ENCODE data around the gene FAM50B. TPM values are rescaled to one million over a fixed set of nuclear protein-coding genes. Genes with fewer than 3 reads are reported as not detected.

Gene FAM50B
- total and polyA plus RNA-seq, 2 donors = 5.2 to 20.6 TPM

DNA sequence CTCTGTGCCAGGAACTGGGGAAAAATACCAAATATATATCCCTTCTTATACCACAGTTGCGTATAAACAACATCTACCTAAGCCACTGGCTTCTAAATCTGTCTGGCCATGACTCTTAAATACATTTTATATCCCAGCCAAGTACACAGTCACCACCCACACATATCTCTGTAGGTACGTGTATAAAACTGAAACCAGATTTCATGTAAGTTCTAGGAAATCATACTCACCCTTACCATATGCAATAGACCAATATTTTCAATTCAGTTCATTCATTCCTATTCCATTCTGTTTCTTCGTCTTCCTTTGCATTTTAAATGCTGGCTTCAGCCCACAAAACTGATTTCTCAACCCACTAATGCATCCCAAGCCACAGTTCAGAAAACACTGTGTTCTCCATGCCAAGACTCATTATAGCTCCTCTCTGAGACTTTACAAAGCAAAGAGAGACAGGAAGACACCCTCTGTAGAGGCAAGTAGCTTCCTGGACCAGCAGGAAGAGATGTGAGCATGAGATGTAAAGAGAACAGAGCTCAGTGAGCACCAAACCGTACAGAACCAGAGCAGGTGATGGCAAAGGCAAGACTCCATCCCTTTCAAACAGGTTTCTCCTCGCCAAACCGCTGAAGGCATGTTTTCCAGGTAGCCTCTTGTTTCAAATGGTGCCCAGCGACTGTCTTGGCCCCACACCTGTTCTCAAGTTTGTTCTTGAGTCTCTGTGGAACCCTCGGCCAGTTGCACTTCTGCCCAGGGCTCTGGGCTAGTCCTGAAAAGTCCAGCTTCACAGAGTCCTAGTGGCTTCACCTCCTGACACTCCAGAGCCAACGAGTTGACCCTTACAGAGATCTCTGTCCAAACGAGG lies 18.7 kb downstream of the FAM50B start:
- no peak overlapping the region for H3K27ac ChIP-seq (ENCODE audit: low read depth)
- H3K4me1 ChIP-seq (ENCODE audit: insufficient read depth) = no peaks in the 10 kb centered on the region
- no peak overlapping the region for H3K4me3 ChIP-seq (ENCODE audit: low read depth, low read length)
- no peak for DNase-seq (ENCODE audit: extremely low spot score)
- 78% methylated on average over 10 of the region's 10 CpGs for WGBS
- no peaks in the 10 kb centered on the region for H3K36me3 ChIP-seq (ENCODE audit: insufficient read depth)

DNA sequence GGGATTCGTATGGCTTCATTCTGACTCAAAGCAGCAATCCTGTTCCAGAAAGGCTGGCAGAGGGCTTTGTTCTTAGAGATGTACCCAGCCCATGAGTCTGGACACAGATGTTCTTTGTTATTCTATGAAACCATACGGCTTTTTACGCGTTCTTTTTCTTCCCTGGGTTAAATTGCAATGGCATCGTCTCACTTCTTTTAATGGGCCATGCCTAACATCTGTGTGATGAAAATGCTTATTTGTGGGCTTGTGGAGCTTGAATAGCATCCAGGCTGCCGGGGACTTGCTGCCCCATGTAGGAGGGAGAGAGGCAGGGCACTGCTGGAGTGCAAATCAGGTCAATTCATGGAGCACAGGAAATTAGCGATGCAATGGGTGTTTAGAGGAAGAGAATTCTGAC lies 19.4 kb downstream of the FAM50B start:
- DNase-seq (ENCODE audit: extremely low spot score) = no peak
- Histone ChIP-seq H3K4me1 (ENCODE audit: insufficient read depth) (no peaks in the 10 kb centered on the region), H3K27ac (ENCODE audit: low read depth) (no peak overlapping the region), H3K36me3 (ENCODE audit: insufficient read depth) (no peaks in the 10 kb centered on the region), H3K4me3 (ENCODE audit: low read depth, low read length) (no peak overlapping the region)
- WGBS = 61% methylated on average over 7 of the region's 7 CpGs

DNA sequence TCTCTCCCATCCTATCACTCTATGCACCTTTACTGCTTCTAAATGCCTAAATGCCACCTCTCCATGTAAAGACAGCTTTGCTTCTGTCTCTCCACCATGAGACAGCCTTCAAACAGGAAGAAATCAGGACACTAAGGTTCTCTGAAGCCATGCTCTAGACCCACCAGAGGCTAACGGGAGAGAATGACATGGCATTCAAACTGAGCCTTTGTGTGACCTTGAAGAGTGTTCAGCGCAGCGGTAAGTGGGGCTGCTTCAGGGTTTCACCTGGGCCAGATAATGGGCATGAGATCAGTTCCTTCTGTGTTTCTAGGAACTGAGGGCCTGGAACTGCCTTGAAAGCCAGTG lies 20.1 kb downstream of the FAM50B start:
- no peaks in the 10 kb centered on the region for H3K4me1 ChIP-seq (ENCODE audit: insufficient read depth)
- 92% methylated on average over 3 of the region's 3 CpGs for WGBS

DNA sequence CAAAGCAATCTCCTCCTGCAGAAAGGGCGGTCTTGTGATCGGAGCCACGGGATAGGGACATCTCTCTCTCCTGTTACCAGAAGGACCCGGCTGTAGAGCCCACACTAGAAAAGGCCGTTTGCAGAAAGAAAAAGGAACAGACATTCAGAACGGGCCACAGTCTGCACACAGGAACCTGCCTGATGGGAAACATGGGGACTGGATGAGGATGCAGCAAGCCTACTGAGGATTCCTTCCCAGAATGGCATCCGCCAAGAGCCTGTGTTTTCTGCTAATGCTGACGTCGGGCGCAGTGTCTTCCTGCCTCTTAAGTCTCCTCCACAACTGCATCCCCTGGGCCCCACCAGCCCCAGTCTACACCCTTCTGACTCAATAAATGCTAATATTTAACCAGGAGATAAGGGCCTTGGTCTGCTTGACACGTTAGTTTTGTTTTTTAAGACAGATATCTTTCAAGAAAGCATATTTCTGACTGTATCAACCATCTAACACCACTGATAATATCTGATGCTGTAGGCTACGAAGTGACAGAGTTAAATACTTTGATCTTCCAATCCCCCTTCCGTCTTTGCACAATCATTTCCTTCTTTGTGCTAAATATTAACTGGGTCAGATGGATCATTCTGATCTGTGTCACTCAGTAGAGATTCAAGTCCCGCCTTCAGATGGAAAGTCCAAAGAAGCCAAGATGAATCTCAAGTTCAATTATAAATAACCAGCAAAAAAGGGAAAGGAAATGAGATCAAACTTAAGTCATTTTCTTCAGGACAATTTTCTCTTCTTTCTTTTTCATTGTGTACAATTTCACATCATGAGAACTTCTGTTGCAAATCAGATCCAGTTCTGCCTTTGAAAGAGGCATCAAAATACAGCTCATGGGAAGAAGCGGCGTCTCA lies 20.7 kb downstream of the FAM50B start:
- 76% methylated on average over 16 of the region's 16 CpGs for WGBS
- no peak for DNase-seq (ENCODE audit: extremely low spot score)
- Histone ChIP-seq H3K4me3 (ENCODE audit: low read depth, low read length) (no peak overlapping the region), H3K27ac (ENCODE audit: low read depth) (no peak overlapping the region), H3K4me1 (ENCODE audit: insufficient read depth) (no peaks in the 10 kb centered on the region), H3K36me3 (ENCODE audit: insufficient read depth) (no peaks in the 10 kb centered on the region)

More for the DNA sequence above, 20.1 kb downstream of the FAM50B start:
- H3K36me3 ChIP-seq (ENCODE audit: insufficient read depth) = no peaks in the 10 kb centered on the region
- no peak overlapping the region for H3K4me3 ChIP-seq (ENCODE audit: low read depth, low read length)
- H3K27ac ChIP-seq (ENCODE audit: low read depth) = no peak overlapping the region
- DNase-seq (ENCODE audit: extremely low spot score) = no peak

DNA sequence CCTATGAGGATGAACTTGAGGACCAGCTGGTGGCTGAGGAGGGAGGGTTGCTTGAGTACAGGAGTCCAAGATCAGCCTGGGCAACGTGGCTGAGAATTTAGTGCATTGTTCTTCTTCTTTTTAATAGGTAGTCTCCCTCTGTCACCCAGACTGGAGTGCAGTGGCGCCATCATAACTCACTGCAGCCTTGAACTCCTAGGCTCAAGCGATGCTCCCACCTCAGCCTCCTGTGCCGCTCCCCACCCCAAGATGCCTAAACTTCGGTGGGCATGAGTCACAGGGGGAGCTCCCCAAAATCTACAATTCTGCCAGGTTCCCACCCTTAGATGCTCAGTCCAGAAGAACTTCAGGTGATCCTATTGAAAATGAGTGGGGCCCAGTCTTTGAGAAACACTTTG lies 21.4 kb downstream of the FAM50B start:
- no peak for DNase-seq (ENCODE audit: extremely low spot score)
- 89% methylated on average over 5 of the region's 5 CpGs for WGBS
- H3K4me1 ChIP-seq (ENCODE audit: insufficient read depth) = no peaks in the 10 kb centered on the region
- no peak overlapping the region for H3K27ac ChIP-seq (ENCODE audit: low read depth)
- no peaks in the 10 kb centered on the region for H3K36me3 ChIP-seq (ENCODE audit: insufficient read depth)
- H3K4me3 ChIP-seq (ENCODE audit: low read depth, low read length) = no peak overlapping the region

DNA sequence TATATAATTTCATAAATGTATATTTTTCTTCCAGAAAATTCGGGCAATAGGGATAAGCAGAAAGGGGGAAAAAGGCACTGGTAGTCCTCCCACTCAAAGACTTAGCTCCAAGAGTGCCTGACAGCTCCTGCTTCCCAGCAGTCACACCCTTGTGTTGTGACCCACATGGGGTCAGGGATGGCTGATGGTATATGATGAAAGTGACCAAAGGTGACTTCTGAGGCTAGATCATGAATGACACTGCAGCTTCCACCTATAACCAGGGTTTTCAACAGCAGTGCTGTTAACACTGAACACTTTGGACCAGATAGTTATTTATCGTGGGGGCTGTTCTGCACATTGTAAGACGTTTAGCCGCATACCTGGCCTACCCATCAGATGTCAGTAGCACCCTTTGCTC lies 22.3 kb downstream of the FAM50B start:
- H3K4me3 ChIP-seq (ENCODE audit: low read depth, low read length) = no peak overlapping the region
- no peaks in the 10 kb centered on the region for H3K4me1 ChIP-seq (ENCODE audit: insufficient read depth)
- DNase-seq (ENCODE audit: extremely low spot score) = no peak
- H3K27ac ChIP-seq (ENCODE audit: low read depth) = no peak overlapping the region
- H3K36me3 ChIP-seq (ENCODE audit: insufficient read depth) = no peaks in the 10 kb centered on the region
- WGBS = 83% methylated on average over 4 of the region's 4 CpGs

DNA sequence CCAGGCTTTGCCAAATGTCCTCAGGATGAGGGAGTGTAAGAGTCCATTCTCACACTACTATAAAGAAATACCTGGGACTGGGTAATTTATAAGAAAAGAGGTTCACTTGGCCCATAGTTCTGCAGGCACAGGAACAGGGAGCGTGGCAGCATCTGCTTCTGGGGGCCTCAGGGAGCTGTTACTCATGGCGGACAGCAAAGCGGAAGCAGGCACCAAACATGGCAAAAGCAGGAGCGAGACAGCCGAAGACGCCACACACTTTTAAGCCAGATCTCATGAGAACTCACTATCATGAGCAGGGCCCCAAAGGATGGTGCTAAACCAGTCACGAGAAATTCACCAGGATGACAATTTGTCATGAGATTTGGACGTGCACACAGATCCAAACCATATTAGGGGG lies 22.8 kb downstream of the FAM50B start:
- Histone ChIP-seq H3K36me3 (ENCODE audit: insufficient read depth) (no peaks in the 10 kb centered on the region), H3K27ac (ENCODE audit: low read depth) (no peak overlapping the region)
- 93% methylated on average over 8 of the region's 8 CpGs for WGBS

DNA sequence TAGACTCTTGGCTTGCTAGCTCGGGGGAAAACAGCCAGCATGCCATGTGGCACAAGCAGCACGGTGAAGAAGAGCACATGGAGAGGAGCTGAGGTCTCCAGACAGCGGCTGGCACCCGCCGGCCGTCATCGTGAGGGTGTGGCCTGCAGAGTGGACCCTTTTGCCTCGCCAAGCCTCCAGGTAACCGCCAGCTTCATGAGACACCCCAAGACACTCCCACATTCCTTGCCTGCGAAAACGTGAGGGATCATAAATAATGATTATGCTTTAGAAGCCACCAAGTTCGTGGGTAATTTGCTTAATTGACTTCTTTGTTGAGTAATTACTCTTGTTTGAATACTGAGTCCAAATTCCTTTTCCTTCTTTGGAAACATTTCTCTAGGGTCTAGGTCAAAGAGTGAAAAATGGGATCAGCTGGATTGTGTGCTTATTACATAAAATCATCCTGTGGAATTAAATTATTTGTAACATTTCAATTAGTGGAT lies 23.2 kb downstream of the FAM50B start:
- no peak for DNase-seq (ENCODE audit: extremely low spot score)
- no peak overlapping the region for H3K27ac ChIP-seq (ENCODE audit: low read depth)
- H3K36me3 ChIP-seq (ENCODE audit: insufficient read depth) = no peaks in the 10 kb centered on the region
- no peaks in the 10 kb centered on the region for H3K4me1 ChIP-seq (ENCODE audit: insufficient read depth)
- 83% methylated on average over 12 of the region's 12 CpGs for WGBS
- H3K4me3 ChIP-seq (ENCODE audit: low read depth, low read length) = no peak overlapping the region

More for the DNA sequence above, 22.8 kb downstream of the FAM50B start:
- DNase-seq (ENCODE audit: extremely low spot score) = no peak
- no peaks in the 10 kb centered on the region for H3K4me1 ChIP-seq (ENCODE audit: insufficient read depth)
- no peak overlapping the region for H3K4me3 ChIP-seq (ENCODE audit: low read depth, low read length)

DNA sequence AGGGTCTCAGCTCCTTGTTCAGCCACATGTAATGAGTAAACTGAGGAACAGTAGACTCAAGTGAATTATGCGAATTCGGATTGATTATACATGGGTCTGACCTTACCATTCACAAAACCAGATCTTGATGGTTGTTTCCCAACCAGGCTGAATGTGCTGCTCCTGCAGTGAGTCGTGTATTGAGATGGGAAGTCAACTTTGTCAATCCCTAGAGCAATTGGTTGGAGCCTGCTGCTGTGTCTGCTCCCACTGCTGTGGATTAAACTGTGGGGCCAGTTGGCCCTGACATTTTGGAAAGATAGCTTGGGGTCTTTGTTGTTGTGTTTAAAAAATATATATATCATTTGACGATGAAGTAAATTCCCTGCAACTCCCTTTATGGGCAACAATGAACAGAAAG lies 23.9 kb downstream of the FAM50B start:
- no peaks in the 10 kb centered on the region for H3K36me3 ChIP-seq (ENCODE audit: insufficient read depth)
- no peak for DNase-seq (ENCODE audit: extremely low spot score)
- WGBS = 93% methylated on average over 4 of the region's 4 CpGs
- no peaks in the 10 kb centered on the region for H3K4me1 ChIP-seq (ENCODE audit: insufficient read depth)
- H3K27ac ChIP-seq (ENCODE audit: low read depth) = no peak overlapping the region
- H3K4me3 ChIP-seq (ENCODE audit: low read depth, low read length) = no peak overlapping the region

DNA sequence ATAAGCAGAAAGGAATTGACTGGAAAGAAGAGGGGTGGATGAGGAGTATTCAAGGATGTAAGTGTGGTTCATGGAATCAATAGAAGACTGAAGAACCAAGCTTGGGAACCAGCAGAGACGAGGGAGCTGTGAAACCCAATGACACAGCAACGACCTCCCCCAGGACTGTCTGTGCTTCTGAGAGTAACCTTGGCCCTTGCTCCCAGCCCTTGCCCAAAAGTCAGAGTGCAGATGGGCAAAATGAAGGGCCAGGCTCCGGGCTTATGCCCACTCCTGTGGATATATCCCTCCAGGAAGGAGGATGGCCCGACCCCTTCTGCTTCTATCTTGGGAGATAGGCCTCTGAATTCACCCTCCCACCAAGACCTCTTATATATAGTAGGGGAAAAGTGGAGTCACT lies 24.9 kb downstream of the FAM50B start:
- no peaks in the 10 kb centered on the region for H3K36me3 ChIP-seq (ENCODE audit: insufficient read depth)
- WGBS = 91% methylated on average over 4 of the region's 4 CpGs
- no peak for DNase-seq (ENCODE audit: extremely low spot score)

DNA sequence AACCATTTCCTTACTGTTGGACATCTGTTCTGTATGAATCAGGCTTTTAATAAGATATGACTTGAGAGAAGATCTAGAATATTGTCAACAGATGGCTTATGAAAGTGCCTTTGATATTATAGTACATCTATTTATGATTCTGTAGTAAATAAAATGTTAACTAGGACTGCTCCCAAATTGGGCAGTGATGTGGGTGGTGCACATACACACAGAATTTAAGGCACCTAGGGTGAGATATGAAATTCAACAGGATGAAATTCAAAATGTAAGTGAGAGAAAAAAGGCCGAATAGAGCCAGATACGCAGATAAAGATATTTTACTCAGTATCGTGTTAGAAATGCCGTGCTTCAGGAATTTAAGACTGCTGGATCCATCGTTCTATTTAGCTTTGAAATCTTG lies 26.3 kb downstream of the FAM50B start:
- Histone ChIP-seq H3K36me3 (ENCODE audit: insufficient read depth) (no peaks in the 10 kb centered on the region), H3K4me1 (ENCODE audit: insufficient read depth) (no peaks in the 10 kb centered on the region), H3K27ac (ENCODE audit: low read depth) (no peak overlapping the region), H3K4me3 (ENCODE audit: low read depth, low read length) (no peak overlapping the region)
- WGBS = 77% methylated on average over 5 of the region's 5 CpGs
- no peak for DNase-seq (ENCODE audit: extremely low spot score)

More for the DNA sequence above, 24.9 kb downstream of the FAM50B start:
- no peak overlapping the region for H3K27ac ChIP-seq (ENCODE audit: low read depth)
- H3K4me3 ChIP-seq (ENCODE audit: low read depth, low read length) = no peak overlapping the region
- H3K4me1 ChIP-seq (ENCODE audit: insufficient read depth) = no peaks in the 10 kb centered on the region

DNA sequence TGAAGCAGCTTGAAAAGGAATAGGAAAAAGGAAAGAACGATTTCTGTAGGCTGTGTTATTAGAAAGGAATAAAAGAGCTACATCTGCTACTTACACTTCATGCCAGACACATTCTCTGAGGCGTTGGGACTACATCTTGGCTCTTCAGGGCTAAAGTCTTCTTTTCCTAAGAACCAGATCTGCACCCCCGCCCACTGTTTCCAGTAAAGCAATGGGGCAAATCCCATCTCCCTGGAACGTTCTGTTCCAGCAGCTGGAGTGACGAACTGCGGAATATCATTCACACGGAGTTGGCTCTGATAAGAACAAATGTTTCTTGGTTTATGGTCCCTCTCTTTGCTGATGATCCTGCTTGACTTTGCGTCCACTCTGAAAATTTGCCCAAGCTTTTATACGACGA lies 26.9 kb downstream of the FAM50B start:
- no peaks in the 10 kb centered on the region for H3K36me3 ChIP-seq (ENCODE audit: insufficient read depth)
- no peak overlapping the region for H3K27ac ChIP-seq (ENCODE audit: low read depth)
- H3K4me1 ChIP-seq (ENCODE audit: insufficient read depth) = no peaks in the 10 kb centered on the region
- H3K4me3 ChIP-seq (ENCODE audit: low read depth, low read length) = no peak overlapping the region
- 33% methylated on average over 10 of the region's 10 CpGs for WGBS
- no peak for DNase-seq (ENCODE audit: extremely low spot score)

DNA sequence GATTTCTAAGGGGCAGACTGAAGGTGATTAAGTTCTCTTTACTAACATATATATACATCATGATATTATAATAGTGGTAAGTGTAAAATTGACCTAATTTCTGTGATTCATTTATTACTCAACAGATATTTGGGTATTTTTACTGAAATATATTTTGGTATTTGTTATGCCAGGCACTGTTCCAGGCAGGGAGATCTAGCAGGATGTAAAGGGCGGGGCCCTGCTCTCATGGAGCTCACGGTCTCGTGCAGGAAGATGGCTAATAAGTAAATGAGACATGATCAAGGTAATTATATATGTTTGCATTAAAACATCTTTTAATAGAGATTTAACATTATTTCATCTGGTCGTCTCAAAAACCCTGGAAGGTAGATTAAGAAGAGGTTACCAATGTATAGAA lies 27.7 kb downstream of the FAM50B start:
- 75% methylated on average over 4 of the region's 4 CpGs for WGBS
- DNase-seq (ENCODE audit: extremely low spot score) = no peak
- Histone ChIP-seq H3K36me3 (ENCODE audit: insufficient read depth) (no peaks in the 10 kb centered on the region), H3K27ac (ENCODE audit: low read depth) (no peak overlapping the region), H3K4me1 (ENCODE audit: insufficient read depth) (no peaks in the 10 kb centered on the region), H3K4me3 (ENCODE audit: low read depth, low read length) (no peak overlapping the region)

Data from urinary bladder (tissue), 4 donors.